ENCODE results near the gene FHIT.

DNA sequence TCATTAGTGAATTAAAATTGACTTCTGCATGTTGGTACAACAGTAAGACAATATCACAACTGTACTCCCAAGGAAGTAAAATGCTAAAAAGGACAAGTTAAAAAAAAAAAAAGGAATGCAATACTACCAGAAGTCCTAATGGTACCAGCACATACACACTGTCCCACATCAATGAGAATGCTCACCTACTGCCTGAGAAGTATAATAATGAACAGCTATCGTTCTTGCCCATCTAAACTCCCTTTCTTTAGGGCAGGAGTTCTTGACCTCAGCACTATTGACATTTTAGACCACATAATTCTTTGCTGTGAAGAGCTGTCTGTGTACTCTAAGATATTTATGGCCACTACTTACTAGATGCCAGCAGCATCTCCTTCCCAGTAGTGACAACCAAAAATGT lies 651.7 kb downstream of the FHIT start:
- TF ChIP-seq USF1 (IDR thresholded peaks at IDR 0.05; ENCODE audit: borderline replicate concordance, extremely low read length, insufficient read depth, low read depth, low read length) (no peak), EGR1 (IDR thresholded peaks at IDR 0.05; ENCODE audit: borderline replicate concordance in 1 of 2, low read depth in 2 of 2, low read length in 2 of 2) (no peak), ZNF384 (IDR thresholded peaks at IDR 0.05; ENCODE audit: borderline replicate concordance, low read depth, low read length) (no peak), ESRRA (IDR thresholded peaks at IDR 0.05; ENCODE audit: low read length) (no peak), ZBED1 (IDR thresholded peaks at IDR 0.05; ENCODE audit: borderline replicate concordance) (no peak)
- TF ChIP-seq, protein P1, sequence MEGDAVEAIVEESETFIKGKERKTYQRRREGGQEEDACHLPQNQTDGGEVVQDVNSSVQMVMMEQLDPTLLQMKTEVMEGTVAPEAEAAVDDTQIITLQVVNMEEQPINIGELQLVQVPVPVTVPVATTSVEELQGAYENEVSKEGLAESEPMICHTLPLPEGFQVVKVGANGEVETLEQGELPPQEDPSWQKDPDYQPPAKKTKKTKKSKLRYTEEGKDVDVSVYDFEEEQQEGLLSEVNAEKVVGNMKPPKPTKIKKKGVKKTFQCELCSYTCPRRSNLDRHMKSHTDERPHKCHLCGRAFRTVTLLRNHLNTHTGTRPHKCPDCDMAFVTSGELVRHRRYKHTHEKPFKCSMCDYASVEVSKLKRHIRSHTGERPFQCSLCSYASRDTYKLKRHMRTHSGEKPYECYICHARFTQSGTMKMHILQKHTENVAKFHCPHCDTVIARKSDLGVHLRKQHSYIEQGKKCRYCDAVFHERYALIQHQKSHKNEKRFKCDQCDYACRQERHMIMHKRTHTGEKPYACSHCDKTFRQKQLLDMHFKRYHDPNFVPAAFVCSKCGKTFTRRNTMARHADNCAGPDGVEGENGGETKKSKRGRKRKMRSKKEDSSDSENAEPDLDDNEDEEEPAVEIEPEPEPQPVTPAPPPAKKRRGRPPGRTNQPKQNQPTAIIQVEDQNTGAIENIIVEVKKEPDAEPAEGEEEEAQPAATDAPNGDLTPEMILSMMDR (IDR thresholded peaks at IDR 0.05 in 2 of 3, conservative IDR thresholded peaks at IDR 0.05 in 1 of 3; ENCODE audit: control insufficient read depth in 2 of 3, extremely low read depth in 1 of 3, insufficient read depth in 1 of 3, low read depth in 3 of 3, low read length in 3 of 3), result no peak
